Cortex of kidney (tissue), 1 donor: Measurements from ENCODE around the gene TWIST2.

Experiments used
- DNase-seq: peaks from one replicate; lab custom pipeline; 2025; lab: John Stamatoyannopoulos, UW

The TWIST2 gene

DNA sequence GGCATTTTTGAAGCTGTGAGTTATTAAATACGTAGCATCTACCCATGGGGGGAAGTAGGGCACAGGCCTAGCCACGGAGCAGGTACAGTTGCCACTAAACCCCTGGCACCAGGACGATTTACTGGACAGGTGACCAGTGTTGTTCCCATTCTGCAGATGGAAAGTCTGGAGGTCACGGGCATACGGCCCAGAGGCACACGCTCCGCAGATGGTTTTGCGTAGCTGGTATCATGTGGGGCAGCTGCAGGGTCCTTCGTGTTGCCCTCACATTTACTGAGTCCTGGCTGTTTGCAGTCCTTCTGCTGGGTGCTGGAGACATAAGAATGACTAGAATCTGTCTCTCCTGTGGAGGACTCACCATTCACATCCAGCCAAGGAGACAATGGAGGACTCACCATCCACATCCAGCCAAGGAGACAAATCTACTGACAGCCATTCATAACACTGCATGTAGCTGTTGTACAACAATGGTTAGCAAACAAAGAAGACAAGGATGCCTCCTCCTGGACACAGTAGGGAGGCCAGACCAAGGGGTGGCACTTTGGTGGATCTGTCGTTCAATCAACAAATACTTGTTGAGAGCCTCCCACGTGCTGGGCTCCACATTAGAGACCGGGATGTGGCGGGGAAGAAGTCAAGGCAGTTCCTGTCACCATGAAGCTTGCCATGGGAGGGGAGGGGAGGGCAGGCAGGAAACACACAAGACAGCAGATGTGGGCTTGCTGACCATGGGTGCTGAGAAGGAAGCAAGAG is 24.9 kb downstream of the TWIST2 start:
- no peak for DNase-seq

GRCh38 chr2:238873381-238873801 is 25.5 kb downstream of the TWIST2 start:
- DNase-seq, result no peak

GRCh38 chr2:238873841-238874240 is 26.0 kb downstream of the TWIST2 start:
- DNase-seq, result no peak

- DNase-seq, result no peak
Observed at GRCh38 chr2:238874330-238875050, 26.6 kb downstream of the TWIST2 start.

DNA sequence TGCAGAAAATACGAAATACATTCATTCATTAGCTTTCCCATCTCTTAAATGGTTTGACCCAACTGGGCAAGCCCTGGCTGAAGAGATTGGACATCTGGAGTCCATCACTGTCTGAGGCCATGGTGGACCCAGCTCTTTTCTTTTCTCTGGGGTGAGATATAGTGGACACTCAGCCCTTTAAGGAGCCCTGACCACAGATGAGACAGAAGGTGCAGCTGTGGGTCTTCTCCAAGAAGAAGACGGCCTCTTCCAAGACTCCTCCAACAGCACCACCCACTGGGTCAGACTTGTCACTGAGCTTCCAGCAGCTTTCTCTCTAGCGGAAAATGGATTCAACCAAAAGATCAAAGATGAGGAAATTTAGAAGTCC is 27.2 kb downstream of the TWIST2 start:
- DNase-seq, result no peak

DNA sequence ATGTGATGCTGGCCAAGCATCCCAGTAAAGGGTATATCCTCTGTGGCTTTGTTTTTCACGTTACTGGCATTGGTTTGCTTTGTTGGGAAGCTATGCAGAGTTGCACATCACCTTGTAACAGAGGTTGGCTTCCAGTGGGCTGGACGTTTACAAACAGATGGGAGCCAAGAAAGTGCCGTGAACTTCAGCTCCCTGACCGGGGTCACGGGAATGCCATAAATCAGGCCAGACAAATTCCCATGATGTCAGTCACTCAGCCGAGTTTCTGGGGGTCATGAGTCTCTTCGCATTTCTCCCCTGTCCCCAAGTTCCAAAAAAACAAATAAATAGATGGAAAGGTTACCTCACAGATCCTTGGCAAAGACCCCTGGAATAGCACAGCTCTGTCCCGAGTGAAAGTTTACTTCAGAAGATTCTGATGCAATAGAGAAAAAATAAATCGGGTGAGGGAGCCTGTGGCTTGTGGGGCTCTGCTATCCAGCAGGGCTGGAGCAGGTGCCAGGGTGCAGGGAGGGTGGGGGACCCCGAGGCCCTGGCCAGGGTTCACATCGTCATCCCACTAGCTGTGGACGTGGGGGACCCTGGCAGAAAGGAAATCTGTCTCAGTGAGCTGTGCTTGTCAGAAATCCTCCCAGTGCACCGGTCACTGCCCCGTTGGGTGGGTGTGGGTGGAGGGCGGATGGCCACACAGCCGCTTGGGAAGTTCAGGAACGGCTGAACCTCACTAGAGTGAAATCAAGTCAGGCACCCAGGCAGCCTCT is 27.8 kb downstream of the TWIST2 start:
- no peak for DNase-seq

DNA sequence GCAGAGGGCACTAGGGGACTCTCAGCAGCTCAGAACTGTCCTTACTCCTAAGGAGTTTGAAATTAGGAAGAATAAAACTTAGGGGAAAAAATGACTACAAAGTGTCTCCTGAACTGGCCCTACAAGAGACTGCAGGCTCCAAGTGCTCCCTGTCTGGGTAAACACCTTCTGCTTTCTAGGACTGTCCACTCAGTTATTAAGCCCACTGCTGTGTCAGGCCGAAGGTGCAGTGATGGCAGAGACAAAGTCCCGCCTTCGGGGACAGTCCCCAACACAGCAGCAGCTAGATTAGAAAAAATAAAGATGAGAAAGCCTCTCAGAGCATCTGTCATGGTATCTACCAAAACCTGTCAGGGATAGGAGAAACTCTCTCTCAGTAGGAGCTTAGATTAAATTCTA is 28.3 kb downstream of the TWIST2 start:
- DNase-seq, result no peak

GRCh38 chr2:238878051-238878735 is 30.3 kb downstream of the TWIST2 start:
- DNase-seq, result no peak

DNA sequence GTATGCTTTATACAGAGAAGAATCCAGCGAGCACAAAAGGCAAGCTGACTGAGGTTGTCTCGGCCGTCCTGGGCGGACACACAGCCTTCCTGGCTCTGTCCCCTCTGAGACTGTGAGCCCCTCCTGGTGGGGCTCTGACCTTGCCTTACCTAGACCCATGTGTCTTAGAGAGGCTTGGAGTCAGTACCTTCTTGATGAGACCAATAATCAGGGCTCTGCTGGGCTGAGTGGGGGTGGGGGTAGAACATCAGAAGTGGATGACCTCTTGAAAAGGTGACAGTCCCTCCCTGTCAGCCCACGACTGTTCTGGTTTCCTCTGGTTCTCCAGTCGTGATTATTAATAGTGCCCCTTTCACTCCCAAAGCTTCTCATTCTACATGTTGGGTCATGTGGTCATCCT is 31.2 kb downstream of the TWIST2 start:
- DNase-seq, result no peak

- no peak for DNase-seq
Observed at GRCh38 chr2:238879621-238880377, 31.9 kb downstream of the TWIST2 start.

DNA sequence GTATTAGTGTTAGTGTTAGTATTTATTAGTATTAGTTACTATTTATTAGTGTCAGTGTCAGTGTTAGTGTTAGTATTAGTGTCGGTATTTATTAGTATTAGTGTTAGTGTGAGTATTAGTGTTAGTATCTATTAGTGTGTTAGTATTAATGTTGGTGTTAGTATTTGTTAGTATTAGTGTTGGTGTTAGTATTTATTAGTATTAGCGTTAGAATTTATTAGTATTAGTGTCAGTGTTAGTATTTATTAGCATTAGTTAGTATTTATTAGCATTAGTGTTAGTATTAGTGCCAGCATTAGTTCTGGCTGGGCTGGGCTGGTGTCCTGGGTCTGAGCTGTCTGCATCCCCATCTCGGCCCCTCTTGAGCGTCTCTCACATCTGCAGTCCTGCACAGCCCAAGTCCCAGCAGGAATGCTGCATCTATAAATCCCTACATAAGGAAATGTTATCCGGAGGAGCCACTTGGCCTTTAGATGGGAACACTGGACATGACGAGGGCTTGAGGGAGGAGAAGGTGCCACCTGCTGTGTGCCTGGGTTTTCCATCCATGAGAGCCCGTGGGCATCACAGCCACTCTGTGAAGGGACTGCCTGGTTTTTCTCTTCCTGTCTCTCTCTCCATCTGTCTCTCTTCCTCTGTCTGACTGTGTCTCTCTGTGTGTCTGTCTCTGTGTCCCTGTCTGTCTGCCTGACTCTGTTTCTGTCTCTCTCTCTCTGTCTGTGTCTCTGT is 33.6 kb downstream of the TWIST2 start:
- no peak for DNase-seq

- no peak for DNase-seq
Observed at GRCh38 chr2:238882082-238882755, 34.3 kb downstream of the TWIST2 start.

- no peak for DNase-seq
Observed at GRCh38 chr2:238883421-238883901, 35.6 kb downstream of the TWIST2 start.

DNA sequence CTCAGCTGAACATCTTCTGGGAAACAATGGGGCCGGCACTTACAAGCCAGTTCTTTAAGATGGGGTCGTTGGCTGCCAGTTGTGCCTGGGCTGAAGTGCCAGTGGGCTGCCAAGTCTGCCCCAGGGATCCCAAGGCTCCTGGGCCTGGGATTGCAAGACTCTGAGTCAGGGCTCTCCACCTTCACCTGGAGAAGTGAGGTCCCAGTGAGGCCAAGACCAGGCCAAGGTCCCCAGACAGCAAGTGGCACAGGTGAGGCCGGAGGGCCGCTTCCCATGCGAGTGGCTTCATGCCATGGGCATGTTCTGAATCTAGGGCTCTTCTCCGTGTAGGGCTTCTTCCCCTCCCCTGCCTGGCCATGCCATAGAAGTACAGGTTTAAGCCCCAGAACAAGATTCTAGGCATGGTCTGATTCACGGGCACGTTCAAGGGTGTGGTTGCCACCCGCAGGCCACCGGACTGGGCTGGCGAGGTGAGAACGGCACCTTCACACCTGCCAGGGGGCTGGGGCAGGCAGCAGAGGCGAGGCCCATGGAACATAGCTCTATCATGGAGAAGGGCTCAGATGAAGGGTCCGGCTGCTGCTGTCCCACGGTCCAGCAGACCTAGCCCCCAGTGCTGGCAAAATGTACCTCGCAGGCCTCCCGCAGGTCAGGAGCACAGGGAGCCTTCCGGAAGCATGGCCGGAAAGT is 36.4 kb downstream of the TWIST2 start:
- DNase-seq, result no peak

DNA sequence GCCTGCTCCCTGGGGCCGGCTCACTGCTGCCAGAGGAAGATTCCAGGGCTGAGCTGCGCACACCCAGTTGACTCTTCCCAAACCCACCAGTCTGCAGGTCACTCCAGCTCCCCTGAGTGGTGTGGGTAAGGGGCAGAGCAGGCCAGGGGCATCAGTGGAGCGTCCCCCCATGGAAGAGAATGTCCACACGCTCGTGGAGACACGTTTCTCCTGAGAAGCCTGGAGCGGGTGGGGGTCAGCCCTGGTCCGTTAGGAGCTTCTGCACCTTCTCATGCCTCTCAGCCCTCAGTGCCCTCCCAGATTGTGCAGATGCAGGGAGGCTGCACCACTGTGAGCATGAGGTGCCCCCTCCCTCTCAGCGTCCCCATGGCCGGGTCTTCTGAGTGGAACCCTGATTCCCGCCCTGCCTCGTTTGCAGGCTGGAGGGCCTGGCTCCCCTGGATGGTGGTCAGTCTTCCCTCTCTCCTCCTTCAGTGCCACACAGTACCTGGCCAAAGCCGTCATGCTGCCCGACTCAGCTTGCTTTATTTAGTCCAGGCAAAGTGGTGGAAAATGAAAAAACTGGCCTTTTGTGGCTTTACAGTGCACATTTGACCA is 37.0 kb downstream of the TWIST2 start:
- DNase-seq, result no peak

GRCh38 chr2:238886453-238887094 is 38.7 kb downstream of the TWIST2 start:
- DNase-seq, result no peak

DNA sequence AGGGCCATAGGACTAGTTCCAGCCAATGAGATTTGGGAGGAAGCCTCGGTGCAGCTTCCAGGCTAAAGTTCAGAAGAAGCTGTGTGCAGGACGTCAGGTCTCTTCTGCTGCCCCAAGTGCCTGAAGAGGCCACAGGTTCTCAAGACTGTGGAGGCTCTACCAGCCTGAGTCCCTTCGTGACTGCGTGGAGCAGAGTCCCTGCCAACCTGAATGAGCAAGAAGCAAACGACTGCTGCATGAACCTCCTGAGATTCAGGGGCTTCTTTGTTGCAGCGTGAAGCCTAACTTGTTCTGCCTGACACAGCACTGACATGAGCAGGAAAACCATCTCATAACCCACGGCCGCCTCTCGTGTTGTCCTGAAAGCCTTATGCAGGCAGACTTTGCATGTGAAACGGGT is 39.7 kb downstream of the TWIST2 start:
- no peak for DNase-seq

GRCh38 chr2:238888781-238889180 is 40.9 kb downstream of the TWIST2 start:
- DNase-seq, result no peak

DNA sequence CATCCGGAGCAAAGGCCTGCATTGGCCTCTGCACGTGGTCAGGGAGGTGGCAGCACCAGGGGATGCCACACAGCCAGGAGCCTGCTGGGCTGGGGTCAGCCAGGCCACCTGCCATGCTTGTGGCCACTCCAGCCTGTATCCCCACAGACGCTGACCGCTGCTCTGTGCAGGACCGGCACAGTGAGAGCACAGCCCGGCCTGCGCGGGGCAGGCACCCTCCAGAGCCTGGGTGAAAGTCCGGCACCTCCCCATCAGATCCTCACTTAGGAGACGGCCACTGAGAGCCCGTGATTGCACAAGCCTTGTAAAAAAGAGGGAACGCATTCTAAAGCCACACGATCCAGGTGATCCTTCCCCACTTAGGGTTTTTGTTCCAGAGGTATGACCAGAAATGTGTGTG is 42.2 kb downstream of the TWIST2 start:
- no peak for DNase-seq
